NB4 (cell line): ENCODE results near the gene PLAC1.

Source experiments
- POLR2A ChIP-seq: IDR thresholded peaks from 2 replicates; pipeline ENCODE4 v1.6.1; 2011; ENCODE audit warnings: mild to moderate bottlenecking; ENCODE audit not compliant: insufficient read length; ENCODE audit errors: extremely low read depth
- TF ChIP-seq, protein P1 (sequence below): IDR thresholded peaks from one replicate; pipeline ENCODE4 v1.5.1; 2012; ENCODE audit warnings: low read depth, low read length
- TF ChIP-seq, protein P2 (sequence below): IDR thresholded peaks from 2 replicates; pipeline ENCODE4 v1.6.1; 2011; ENCODE audit warnings: low read depth, low read length

- TF ChIP-seq POLR2A, result no peak
- TF ChIP-seq, protein P1, sequence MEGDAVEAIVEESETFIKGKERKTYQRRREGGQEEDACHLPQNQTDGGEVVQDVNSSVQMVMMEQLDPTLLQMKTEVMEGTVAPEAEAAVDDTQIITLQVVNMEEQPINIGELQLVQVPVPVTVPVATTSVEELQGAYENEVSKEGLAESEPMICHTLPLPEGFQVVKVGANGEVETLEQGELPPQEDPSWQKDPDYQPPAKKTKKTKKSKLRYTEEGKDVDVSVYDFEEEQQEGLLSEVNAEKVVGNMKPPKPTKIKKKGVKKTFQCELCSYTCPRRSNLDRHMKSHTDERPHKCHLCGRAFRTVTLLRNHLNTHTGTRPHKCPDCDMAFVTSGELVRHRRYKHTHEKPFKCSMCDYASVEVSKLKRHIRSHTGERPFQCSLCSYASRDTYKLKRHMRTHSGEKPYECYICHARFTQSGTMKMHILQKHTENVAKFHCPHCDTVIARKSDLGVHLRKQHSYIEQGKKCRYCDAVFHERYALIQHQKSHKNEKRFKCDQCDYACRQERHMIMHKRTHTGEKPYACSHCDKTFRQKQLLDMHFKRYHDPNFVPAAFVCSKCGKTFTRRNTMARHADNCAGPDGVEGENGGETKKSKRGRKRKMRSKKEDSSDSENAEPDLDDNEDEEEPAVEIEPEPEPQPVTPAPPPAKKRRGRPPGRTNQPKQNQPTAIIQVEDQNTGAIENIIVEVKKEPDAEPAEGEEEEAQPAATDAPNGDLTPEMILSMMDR, result no peak
- TF ChIP-seq, protein P2, sequence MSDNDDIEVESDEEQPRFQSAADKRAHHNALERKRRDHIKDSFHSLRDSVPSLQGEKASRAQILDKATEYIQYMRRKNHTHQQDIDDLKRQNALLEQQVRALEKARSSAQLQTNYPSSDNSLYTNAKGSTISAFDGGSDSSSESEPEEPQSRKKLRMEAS, result no peak
Measured at GRCh38 chrX:134569306-134569705, 89.0 kb downstream of the PLAC1 start.
